ENCODE data around the gene OR8H1.

The OR8H1 gene, protein sequence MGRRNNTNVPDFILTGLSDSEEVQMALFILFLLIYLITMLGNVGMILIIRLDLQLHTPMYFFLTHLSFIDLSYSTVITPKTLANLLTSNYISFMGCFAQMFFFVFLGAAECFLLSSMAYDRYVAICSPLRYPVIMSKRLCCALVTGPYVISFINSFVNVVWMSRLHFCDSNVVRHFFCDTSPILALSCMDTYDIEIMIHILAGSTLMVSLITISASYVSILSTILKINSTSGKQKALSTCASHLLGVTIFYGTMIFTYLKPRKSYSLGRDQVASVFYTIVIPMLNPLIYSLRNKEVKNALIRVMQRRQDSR

DNA sequence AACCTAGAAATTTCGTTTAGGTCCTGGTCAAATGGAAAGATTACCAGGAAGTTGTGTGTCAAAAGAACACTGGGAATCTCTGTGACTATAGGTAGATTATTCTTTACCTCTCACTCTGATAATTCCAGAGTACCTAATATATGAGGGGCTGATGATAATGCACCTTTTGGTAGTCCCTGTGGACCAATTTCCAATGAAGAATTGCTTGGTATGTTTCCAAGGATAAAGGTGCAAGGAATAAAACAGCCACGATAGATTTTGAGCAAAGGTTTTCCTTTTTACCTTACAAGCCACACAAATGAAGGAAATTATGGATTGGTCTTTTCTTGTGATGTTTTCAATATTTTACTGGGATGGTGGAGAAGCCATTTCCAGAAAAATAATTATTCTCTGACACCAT, at the start of gene OR8H1:
Gene OR8H1, minus strand, starts transcription at position 101 of the 400 bp plus-strand sequence. CDS start 1,192 bp downstream, outside the sequence.
- DNase-seq, result no peak

DNA sequence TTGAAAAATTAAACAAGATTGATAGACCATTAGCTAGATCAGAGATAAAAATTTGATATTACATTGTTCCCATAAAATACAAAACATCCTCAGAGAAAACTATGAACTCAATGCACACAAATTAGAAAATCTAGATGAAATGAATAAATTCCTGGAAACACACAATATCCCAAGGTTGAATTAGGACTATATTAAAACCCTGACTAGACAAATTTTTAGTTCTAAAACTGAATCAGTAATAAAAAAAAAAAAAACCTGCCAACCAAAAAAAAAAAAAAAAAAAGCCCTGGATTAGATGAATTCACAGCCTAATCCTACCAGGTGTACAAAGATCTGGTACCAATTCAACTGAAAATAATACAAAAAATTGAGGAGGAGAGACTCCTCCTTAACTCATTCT, 48.2 kb upstream of the OR8H1 start:
- no peak for DNase-seq

DNA sequence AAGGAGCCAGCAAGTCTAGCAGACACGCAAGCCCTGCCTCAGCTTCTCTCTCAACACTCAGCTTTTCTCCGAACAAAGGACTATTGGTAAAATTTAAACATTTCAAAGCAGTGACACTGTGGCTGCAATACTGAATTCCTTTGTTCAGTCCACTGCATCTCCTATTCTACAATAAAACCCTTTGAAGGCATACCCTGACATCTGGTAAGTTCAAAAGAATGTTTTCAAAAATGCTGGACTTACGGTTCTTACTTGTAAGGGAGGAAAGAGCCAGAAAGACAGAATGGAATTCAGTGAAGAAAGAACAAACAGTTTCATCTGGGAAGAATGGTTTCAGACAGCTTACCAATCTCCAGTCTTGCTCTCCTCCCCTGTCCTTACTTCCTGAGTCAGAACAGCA, 41.1 kb upstream of the OR8H1 start:
- DNase-seq, result no peak

DNA sequence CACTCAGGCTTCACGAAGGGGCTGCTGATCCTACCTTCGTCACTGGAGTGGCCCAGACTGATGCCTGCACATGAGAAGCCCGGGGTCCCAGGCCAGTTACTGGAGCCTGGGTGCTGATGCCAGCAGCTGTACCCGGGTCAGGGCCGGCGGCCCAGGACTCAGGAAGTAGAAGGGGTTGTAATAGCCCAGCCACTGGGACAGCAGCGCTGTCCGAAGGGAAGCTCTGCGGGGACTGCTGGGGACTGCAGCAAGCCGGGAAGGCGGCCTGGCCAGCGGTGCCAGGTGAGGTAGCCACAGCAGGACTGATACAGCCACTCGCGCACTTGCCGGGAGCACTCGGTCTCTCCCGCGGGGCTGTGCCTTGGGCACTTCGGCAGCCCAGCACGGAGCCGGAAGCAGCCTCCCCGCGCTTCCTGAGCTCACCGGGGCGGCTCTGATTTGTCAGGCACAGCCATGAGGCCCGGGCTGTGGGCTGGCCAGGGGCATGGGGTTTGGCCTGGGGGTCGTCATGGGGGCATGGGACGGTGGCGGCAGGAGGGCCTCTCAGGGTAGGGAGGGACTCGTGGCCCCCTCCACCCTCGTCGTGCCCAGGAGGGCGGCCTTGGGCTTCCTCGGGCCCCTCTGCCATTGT, 39.9 kb upstream of the OR8H1 start:
- no peak for DNase-seq

DNA sequence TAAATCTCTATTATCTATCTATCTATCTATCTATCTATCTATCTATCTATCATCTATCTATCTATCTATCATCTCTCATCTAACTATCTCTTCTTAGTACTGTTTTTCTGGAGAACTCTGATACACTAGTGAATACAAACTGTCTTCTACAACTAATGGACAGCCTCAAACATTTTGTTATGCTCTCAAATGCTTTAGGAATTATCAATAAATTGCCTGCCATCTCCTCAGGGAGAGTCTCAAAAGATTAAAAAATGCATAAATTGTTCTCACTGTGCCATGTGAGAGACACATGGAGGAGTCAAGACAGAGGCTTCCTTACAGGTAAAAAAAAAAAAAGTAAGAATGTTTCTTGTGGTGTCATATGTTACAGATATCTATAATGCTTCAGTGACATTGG, 22.8 kb upstream of the OR8H1 start, which contains the start of gene OR8K3:
Gene OR8K3, plus strand, starts transcription at position 301 of the 400 bp plus-strand sequence. CDS start 3,163 bp downstream, outside the sequence.
- DNase-seq, result no peak

DNA sequence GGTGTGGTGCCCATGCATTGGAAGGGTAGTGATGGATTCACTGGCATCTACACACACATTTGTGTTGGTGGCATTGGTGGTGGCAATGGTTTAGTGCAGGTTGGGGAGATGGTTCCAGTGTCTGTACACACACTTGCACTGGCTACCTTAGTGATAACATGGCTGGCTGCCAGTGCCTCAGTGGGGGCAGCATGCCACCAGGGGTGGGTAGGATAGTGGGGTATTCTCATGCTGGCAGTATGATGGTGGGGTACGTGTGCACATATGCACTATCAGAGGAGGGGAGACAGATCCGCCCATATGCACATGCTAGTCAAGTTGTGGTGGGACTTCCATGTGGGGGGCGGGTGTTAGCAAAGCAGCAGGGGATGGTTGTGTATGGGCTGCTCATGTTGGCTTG, 15.8 kb upstream of the OR8H1 start:
- DNase-seq, result no peak

DNA sequence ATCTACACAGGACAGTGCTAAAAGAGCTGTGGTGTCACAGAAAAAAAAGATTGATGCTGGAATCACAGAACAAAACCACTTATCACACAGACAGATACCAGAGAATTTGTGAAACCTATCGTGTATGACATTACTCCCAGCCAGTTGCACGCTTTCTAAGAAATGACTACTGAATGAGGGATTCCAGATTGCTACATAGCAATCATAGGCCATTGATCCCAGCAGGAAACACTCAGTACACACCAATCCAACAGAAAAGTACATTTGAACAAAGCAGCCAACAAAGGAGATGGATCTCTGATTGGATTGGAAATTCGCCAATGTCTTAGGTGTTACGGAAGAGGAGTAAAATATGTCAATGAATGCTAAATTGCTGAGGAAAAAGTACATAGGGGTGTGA, 4.8 kb upstream of the OR8H1 start:
- no peak for DNase-seq

DNA sequence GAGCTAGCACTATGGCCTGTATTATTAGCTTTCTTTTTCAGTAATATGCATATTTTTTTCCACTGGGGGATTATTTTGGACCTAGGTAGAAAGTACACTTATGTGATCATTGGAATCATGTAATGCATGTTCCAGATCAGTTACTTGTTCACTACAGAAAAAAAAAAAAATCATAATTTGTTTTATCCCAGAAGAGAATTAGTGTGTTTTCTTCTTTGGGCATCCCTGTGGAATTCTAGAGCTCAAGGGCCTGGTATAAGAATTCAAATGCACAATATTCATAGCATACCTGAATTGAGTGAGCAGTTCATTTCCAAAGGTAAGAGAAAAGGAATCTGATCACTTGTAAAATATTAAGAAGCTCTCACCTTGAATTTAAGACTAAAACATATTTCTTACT, 18.2 kb downstream of the OR8H1 start, which contains the start of gene OR5T1:
Gene OR5T1, plus strand, starts transcription at position 301 of the 400 bp plus-strand sequence. CDS start 1,485 bp downstream, outside the sequence.
- DNase-seq, result no peak

DNA sequence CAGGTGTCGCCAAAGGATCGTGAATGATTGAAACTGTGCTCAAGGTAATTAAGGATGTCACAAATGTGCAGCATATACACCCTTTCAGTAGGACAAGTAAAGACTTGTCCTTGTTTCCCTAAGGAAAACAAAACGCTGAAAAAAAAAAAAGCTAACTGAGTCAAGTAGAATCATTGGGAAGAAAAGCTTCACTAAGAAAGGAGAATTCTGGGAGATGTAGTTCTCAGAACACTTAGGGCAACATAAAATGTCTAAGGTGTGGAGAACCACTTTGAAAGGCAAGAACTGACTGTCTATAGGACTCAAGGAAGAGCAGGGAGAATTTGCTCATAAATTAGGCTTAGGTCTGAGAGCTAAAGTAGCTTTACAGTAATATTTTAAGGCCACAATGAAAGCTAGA, 21.0 kb downstream of the OR8H1 start:
- no peak for DNase-seq

DNA sequence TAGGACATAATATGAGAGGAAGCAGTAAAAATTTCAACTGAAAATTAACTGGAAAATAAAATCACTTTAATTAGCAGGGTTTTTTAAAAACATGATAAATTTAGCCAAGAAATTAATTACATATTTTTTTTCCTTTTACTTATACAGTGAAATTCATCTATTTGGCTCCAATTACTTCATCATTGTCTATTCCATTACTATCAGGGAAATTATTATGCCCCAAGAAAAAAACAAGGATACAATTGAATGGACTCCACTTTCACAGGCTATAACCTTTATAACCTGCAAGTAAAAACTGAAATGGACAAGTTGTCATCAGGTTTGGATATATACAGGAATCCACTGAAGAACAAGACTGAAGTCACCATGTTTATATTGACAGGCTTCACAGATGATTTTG, 40.1 kb downstream of the OR8H1 start, which contains the start of gene OR5T3:
Gene OR5T3, plus strand, starts transcription at position 301 of the 400 bp plus-strand sequence. Its CDS starts 0 bp downstream, at position 301.
- DNase-seq, result no peak

Data from CD4-positive, alpha-beta T cell treated with Interferon alpha-2 for 1 hour (primary cell).